ENCODE data around the gene PHLDB2. TPM values are rescaled to one million over a fixed set of nuclear protein-coding genes. Genes with fewer than 3 reads are reported as not detected.

PHLDB2 gene
- total RNA-seq, 1 donor from 2014 or later = 57.2 TPM

GRCh38 chr3:111944372-111944771 is 85.3 kb downstream of the PHLDB2 start:
- Histone ChIP-seq H3K27me3 (ENCODE audit: control insufficient read depth, insufficient read depth, low read length) (no peaks in the 10 kb centered on the region), H3K4me3 (ENCODE audit: low read depth, low read length) (no peak overlapping the region), H3K36me3 (ENCODE audit: control insufficient read depth, insufficient read depth, low read length) (no peaks in the 10 kb centered on the region)
- no peak for DNase-seq (ENCODE audit: low read depth)
- no peak for TF ChIP-seq CTCF (IDR thresholded peaks at IDR 0.05; ENCODE audit: insufficient read depth, low read length, poor library complexity, severe bottlenecking)

DNA sequence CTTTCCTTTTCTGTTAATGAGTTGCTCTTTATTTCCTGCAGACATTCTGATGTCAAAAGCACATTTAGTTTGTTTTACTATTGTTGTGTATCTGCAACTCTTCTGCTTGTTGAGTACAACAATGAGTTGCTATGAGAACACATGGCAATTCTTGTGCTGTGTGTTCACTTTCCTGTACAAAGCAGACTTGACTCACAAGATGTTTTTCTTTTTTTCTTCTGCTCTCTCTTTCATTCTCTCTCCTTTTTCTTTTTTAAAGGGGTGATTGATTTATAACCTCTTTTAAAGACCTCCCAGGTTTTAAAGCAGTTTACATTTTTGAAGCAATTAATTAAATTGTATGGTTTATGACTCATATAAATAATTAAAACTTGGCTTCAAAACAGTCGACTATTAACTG is 88.2 kb downstream of the PHLDB2 start:
- DNase-seq (ENCODE audit: low read depth) = no peak
- Histone ChIP-seq H3K4me3 (ENCODE audit: low read depth, low read length) (no peak overlapping the region), H3K36me3 (ENCODE audit: control insufficient read depth, insufficient read depth, low read length) (no peaks in the 10 kb centered on the region), H3K27me3 (ENCODE audit: control insufficient read depth, insufficient read depth, low read length) (no peaks in the 10 kb centered on the region)
- no peak for TF ChIP-seq CTCF (IDR thresholded peaks at IDR 0.05; ENCODE audit: insufficient read depth, low read length, poor library complexity, severe bottlenecking)

DNA sequence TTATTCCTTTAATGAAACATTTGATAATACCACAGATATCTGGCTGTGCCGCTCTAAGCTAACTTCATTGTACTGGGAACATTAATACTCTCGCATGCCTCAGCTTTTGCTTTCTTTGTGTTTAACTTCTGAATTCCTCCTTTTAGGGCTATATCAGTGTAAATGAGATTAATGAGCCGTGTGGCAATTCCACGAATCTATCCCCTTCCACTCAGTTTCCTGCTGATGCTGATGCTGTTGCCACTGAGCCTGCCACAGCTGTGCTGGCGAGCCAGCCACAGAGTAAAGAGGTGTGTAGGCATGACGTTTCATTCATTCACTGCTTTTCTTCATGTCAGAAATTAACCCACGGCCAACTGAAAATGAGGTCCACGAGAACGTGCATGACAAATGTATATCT is 89.7 kb downstream of the PHLDB2 start:
- H3K36me3 ChIP-seq (ENCODE audit: control insufficient read depth, insufficient read depth, low read length) = peaks cover 2% of the 10 kb centered on the region
- no peak for DNase-seq (ENCODE audit: low read depth)
- H3K27me3 ChIP-seq (ENCODE audit: control insufficient read depth, insufficient read depth, low read length) = no peaks in the 10 kb centered on the region
- H3K4me3 ChIP-seq (ENCODE audit: low read depth, low read length) = no peak overlapping the region
- no peak for TF ChIP-seq CTCF (IDR thresholded peaks at IDR 0.05; ENCODE audit: insufficient read depth, low read length, poor library complexity, severe bottlenecking)

GRCh38 chr3:111949712-111950111 is 90.6 kb downstream of the PHLDB2 start:
- DNase-seq (ENCODE audit: low read depth) = no peak
- Histone ChIP-seq H3K27me3 (ENCODE audit: control insufficient read depth, insufficient read depth, low read length) (no peaks in the 10 kb centered on the region), H3K36me3 (ENCODE audit: control insufficient read depth, insufficient read depth, low read length) (peaks cover 2% of the 10 kb centered on the region), H3K4me3 (ENCODE audit: low read depth, low read length) (no peak overlapping the region)
- TF ChIP-seq CTCF (IDR thresholded peaks at IDR 0.05; ENCODE audit: insufficient read depth, low read length, poor library complexity, severe bottlenecking) = no peak

DNA sequence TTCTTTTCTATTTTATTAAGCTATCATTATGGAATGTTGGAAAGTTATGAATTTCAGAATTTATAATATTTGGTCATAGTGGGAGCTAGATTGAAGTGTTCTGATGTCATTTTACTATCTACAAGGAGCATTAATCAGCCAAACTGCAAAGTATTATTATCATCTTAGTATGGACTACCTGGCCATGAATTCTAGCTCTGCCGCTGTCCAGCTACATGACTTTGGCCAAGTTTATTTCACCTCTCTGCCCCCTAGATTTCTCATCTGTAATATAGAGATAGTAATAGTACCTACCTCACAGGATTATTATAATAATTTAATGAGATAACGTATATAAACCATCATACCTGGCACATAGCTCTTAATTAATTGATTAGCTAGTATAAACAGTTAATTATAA is 92.0 kb downstream of the PHLDB2 start:
- peaks cover 2% of the 10 kb centered on the region for H3K36me3 ChIP-seq (ENCODE audit: control insufficient read depth, insufficient read depth, low read length)
- TF ChIP-seq CTCF (IDR thresholded peaks at IDR 0.05; ENCODE audit: insufficient read depth, low read length, poor library complexity, severe bottlenecking) = no peak

DNA sequence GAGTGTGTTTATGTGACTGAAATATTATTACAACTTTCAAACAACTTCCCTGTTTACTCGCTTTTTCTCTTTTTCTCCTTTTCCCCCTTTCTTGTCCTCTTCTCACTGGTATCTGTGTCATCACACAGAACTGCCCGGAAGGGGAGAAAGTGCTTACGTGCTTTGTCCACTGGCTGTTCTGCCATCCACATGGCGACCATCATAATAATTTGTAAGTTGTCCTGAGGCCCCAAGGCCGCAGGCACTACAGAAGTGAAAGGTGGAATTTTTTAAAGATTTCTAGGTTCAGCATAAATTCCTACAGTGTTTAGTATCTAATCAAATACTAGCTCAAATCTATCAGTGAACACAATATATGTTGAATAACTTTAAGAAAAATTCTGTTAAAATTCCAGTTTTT is 93.0 kb downstream of the PHLDB2 start:
- no peak for TF ChIP-seq CTCF (IDR thresholded peaks at IDR 0.05; ENCODE audit: insufficient read depth, low read length, poor library complexity, severe bottlenecking)
- Histone ChIP-seq H3K36me3 (ENCODE audit: control insufficient read depth, insufficient read depth, low read length) (peaks cover 2% of the 10 kb centered on the region), H3K27me3 (ENCODE audit: control insufficient read depth, insufficient read depth, low read length) (no peaks in the 10 kb centered on the region), H3K4me3 (ENCODE audit: low read depth, low read length) (no peak overlapping the region)
- DNase-seq (ENCODE audit: low read depth) = no peak

More for the DNA sequence above, 92.0 kb downstream of the PHLDB2 start:
- H3K27me3 ChIP-seq (ENCODE audit: control insufficient read depth, insufficient read depth, low read length) = no peaks in the 10 kb centered on the region
- no peak for DNase-seq (ENCODE audit: low read depth)
- H3K4me3 ChIP-seq (ENCODE audit: low read depth, low read length) = no peak overlapping the region
